ENCODE data around the gene P2RY8. TPM values are rescaled to one million over a fixed set of nuclear protein-coding genes. Genes with fewer than 3 reads are reported as not detected.
A peak's percentile ranks its signal among the peaks of the same experiment; 100 is the strongest.
"Not testable (repeated sequence)": the region's sequence is repeated elsewhere in the genome, so short reads cannot be mapped to it uniquely, and the experiment has no call there.

Gene P2RY8
- total RNA-seq, 1 donor from 2014 or later, result 20.4 TPM

- no peaks in the 10 kb centered on the region for H3K36me3 Mint-ChIP-seq (ENCODE audit: low read depth)
- H3K4me3 Mint-ChIP-seq, result no peak overlapping the region
- intact Hi-C loops (cut with micrococcal nuclease), result no loop called here
- H3K27ac Mint-ChIP-seq, result no peak overlapping the region
- no peak for DNase-seq (ENCODE audit: low spot score)
- H3K27me3 Mint-ChIP-seq (ENCODE audit: insufficient read depth), result peaks cover 11% of the 10 kb centered on the region
- H3K9me3 Mint-ChIP-seq, result no peaks in the 10 kb centered on the region
- H3K4me1 Mint-ChIP-seq (ENCODE audit: low read depth), result peaks cover 11% of the 10 kb centered on the region
These were observed 24.2 kb upstream of the P2RY8 start for GRCh38 chrX:1561164-1561563.

- no peak for DNase-seq (ENCODE audit: low spot score)
- Mint-ChIP-seq H3K27me3 (ENCODE audit: insufficient read depth) (peaks cover 8% of the 10 kb centered on the region), H3K4me3 (no peak overlapping the region), H3K36me3 (ENCODE audit: low read depth) (peaks cover 2% of the 10 kb centered on the region), H3K9me3 (peaks cover 14% of the 10 kb centered on the region), H3K4me1 (ENCODE audit: low read depth) (peaks cover 26% of the 10 kb centered on the region), H3K27ac (no peak overlapping the region)
- intact Hi-C loops (cut with micrococcal nuclease), result no loop called here
These were observed 21.9 kb upstream of the P2RY8 start for GRCh38 chrX:1558761-1559468.

- intact Hi-C loops (cut with micrococcal nuclease); H3K4me3 Mint-ChIP-seq; H3K27ac Mint-ChIP-seq; H3K36me3 Mint-ChIP-seq (ENCODE audit: low read depth); DNase-seq (ENCODE audit: low spot score); H3K27me3 Mint-ChIP-seq (ENCODE audit: insufficient read depth): not testable (repeated sequence)
- peaks cover 28% of the 10 kb centered on the region for H3K4me1 Mint-ChIP-seq (ENCODE audit: low read depth)
- peaks cover 18% of the 10 kb centered on the region for H3K9me3 Mint-ChIP-seq
These were observed 20.5 kb upstream of the P2RY8 start for GRCh38 chrX:1557442-1557841.

- intact Hi-C loops (cut with micrococcal nuclease), result no loop called here
- Mint-ChIP-seq H3K9me3 (peaks cover 27% of the 10 kb centered on the region), H3K36me3 (ENCODE audit: low read depth) (peaks cover 6% of the 10 kb centered on the region), H3K27ac (peak overlapping the region; percentile 61), H3K4me3 (no peak overlapping the region), H3K27me3 (ENCODE audit: insufficient read depth) (peaks cover 2% of the 10 kb centered on the region), H3K4me1 (ENCODE audit: low read depth) (peaks cover 31% of the 10 kb centered on the region)
- DNase-seq (ENCODE audit: low spot score), result no peak
These were observed 18.4 kb upstream of the P2RY8 start for GRCh38 chrX:1555370-1555769.

DNA sequence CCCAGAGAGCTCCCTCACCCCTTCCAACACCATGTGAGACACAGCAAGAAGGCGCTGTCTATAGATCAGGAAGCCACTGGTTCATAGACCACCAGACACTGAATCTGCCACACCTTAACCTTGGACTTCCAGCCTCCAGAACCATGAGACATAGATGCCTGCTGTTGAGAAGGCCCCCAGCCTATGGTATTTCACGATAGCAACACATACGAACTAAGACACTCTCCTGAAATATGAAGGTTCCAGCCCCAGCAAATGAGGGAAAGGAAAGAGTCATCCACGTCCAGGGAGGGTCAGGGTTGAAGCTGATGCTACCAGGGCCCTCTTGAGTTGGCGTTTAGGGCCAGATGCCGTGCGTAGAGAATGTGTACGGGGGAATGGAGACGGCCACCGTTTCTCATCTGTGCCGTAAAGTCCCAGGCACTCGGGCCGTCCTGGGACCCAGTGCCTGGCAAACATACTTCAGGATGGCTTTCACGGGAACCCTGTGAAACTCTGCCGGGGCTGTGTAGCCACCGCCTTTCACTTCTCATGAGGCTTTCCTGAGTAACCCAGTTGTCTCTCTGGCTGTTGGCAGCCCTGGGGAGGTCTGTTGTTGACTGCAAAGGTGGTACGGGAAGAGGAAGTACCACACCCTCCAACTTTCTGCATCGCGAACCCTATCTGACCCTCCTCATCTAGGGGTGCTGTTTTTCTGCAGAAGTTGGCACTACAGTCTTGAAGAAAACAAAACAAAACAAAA lies 17.7 kb upstream of the P2RY8 start:
- peaks cover 27% of the 10 kb centered on the region for H3K9me3 Mint-ChIP-seq
- peak overlapping the region; percentile 37 for H3K4me3 Mint-ChIP-seq
- peaks cover 6% of the 10 kb centered on the region for H3K36me3 Mint-ChIP-seq (ENCODE audit: low read depth)
- H3K4me1 Mint-ChIP-seq (ENCODE audit: low read depth), result peaks cover 31% of the 10 kb centered on the region
- peak; percentile 42 for DNase-seq (ENCODE audit: low spot score)
- peaks cover 2% of the 10 kb centered on the region for H3K27me3 Mint-ChIP-seq (ENCODE audit: insufficient read depth)
- peak overlapping the region; percentile 61 for H3K27ac Mint-ChIP-seq
- intact Hi-C loops (cut with micrococcal nuclease), result no loop called here

DNA sequence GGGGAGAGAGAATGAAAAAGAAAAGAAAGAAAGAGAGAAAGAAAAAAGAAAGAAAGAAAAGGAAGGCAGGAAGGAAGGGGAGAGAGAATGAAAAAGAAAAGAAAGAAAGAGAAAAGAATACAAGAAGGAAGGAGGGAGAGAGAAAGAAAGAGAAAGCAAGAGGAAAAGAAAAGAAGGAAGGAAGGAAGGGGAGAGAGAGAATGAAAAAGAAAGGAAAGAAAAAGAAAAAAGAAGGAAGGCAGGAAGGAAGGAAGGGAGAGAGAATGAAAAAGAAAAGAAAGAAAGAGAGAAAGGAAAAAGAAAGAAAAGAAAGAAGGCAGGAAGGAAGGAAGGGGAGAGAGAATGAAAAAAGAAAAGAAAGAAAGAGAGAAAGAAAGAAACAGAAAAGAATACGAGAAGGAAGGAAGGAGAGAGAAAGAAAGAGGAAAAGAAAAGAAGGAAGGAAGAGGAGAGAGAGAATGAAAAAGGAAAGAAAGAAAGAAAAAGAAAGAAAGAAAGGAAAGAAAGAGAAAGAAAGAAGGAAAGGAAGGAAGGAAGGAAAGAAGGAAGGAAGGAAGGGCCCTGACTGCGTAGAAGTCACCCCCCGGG lies 15.1 kb upstream of the P2RY8 start:
- intact Hi-C loops (cut with micrococcal nuclease), result no loop called here
- no peak overlapping the region for H3K4me3 Mint-ChIP-seq
- H3K4me1 Mint-ChIP-seq (ENCODE audit: low read depth), result peaks cover 31% of the 10 kb centered on the region
- H3K27me3 Mint-ChIP-seq (ENCODE audit: insufficient read depth), result peaks cover 2% of the 10 kb centered on the region
- DNase-seq (ENCODE audit: low spot score), result no peak
- peak overlapping the region; percentile 47 for H3K27ac Mint-ChIP-seq
- peaks cover 33% of the 10 kb centered on the region for H3K9me3 Mint-ChIP-seq
- peaks cover 6% of the 10 kb centered on the region for H3K36me3 Mint-ChIP-seq (ENCODE audit: low read depth)

DNA sequence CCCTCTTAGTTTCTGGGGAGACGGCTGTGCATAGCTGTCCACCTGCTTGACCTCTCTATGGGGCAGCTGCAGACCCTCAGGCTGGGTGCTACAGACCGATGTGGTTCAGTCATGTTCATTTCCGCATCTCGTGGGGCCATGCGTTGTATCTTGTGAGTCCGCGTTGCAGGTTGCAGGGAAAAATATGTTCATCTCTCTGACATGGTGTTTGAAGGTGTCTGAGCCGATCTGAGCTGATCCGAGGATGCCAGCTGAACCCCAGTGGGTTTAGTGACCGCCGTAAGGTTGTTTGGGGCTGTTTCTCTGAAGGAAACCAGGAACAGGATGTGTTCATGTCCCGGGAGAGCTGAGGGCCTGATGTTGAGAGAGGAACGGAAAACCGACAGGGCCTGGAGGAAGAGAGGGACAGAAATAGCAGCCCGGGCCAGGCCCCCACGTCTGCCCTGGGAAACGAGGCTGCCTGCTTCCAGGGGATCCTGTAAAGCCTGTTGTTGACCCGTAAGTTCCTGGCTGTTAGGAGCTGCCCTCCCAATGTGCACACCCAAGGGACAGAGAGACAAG lies 9.8 kb upstream of the P2RY8 start:
- H3K4me1 Mint-ChIP-seq (ENCODE audit: low read depth), result peaks cover 13% of the 10 kb centered on the region
- H3K9me3 Mint-ChIP-seq, result peaks cover 17% of the 10 kb centered on the region
- H3K4me3 Mint-ChIP-seq, result no peak overlapping the region
- peaks cover 8% of the 10 kb centered on the region for H3K36me3 Mint-ChIP-seq (ENCODE audit: low read depth)
- intact Hi-C loops (cut with micrococcal nuclease), result no loop called here
- DNase-seq (ENCODE audit: low spot score), result no peak
- H3K27me3 Mint-ChIP-seq (ENCODE audit: insufficient read depth), result peaks cover 2% of the 10 kb centered on the region
- H3K27ac Mint-ChIP-seq, result no peak overlapping the region

GRCh38 chrX:1545776-1546408 lies 8.9 kb upstream of the P2RY8 start:
- Mint-ChIP-seq H3K36me3 (ENCODE audit: low read depth) (peaks cover 8% of the 10 kb centered on the region), H3K9me3 (peaks cover 15% of the 10 kb centered on the region)

DNA sequence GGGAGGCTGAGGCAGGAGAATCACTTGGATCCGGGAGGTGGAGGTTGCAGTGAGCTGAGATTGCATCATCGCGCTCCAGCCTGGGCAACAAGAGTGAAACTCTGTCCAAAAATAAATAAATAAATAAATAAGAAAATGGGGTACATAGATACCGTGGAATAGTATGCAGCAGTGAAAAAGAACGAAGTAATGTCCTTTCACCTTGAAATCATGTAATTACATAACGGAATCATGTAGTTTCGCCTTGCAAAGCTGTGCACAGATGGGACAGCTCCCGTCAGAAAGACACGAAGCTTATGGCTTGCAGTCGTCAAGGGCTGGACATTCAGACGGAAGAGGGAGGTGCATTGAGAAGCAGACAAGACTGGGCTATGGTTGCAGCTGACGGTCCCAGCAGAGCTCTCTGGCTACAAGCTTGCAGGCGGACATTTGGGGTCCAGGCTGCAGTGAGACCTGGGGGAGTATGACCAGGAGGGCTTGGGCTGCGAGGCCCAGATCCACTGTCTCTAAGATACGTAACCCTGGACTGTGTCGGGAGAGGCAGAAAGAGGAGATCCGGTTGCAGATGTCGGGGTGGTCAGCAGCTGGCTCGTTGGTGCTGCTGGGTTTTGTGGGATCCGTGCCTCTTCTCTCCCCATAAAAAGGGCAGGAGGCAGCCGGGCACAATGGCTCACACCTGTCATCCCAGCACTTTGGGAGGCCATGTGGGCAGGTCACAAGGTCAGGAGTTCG lies 6.2 kb upstream of the P2RY8 start:
- H3K27ac Mint-ChIP-seq, result no peak overlapping the region

More at GRCh38 chrX:1545776-1546408, 8.9 kb upstream of the P2RY8 start:
- Mint-ChIP-seq H3K4me1 (ENCODE audit: low read depth) (peaks cover 5% of the 10 kb centered on the region), H3K4me3 (no peak overlapping the region), H3K27me3 (ENCODE audit: insufficient read depth) (no peaks in the 10 kb centered on the region), H3K27ac (peak overlapping the region; percentile 2)
- DNase-seq (ENCODE audit: low spot score), result no peak
- intact Hi-C loops (cut with micrococcal nuclease), result no loop called here

DNA sequence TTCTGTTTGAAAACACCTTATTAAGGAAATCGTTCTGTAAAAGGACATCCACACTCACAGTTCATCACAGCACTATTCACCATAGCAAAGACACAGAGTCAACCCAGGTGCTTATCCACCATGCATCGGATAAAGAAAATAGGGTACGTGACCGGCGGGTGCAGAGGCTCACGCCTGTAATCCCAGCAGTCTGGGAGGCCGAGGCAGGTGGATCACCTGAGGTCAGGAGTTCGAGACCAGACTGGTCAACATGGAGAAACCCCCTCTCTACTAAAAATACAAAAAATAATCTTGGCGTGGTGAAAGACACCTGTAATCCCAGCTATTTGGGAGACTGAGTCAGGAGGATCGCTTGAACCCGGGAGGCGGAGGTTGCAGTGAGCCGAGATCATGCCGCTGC lies 2.2 kb upstream of the P2RY8 start:
- intact Hi-C loops (cut with micrococcal nuclease), result loop anchor here (5.0 kb wide), 1 partner anchor 1173 kb away; no protein-coding TSS in a partner anchor
- H3K9me3 Mint-ChIP-seq; DNase-seq (ENCODE audit: low spot score); H3K27me3 Mint-ChIP-seq (ENCODE audit: insufficient read depth); H3K27ac Mint-ChIP-seq; H3K4me3 Mint-ChIP-seq; H3K36me3 Mint-ChIP-seq (ENCODE audit: low read depth): not testable (repeated sequence)
- peaks cover 16% of the 10 kb centered on the region for H3K4me1 Mint-ChIP-seq (ENCODE audit: low read depth)

More for the DNA sequence above, 6.2 kb upstream of the P2RY8 start:
- no peak for DNase-seq (ENCODE audit: low spot score)
- H3K36me3 Mint-ChIP-seq (ENCODE audit: low read depth), result peaks cover 8% of the 10 kb centered on the region
- intact Hi-C loops (cut with micrococcal nuclease), result no loop called here
- H3K9me3 Mint-ChIP-seq, result peaks cover 9% of the 10 kb centered on the region
- H3K4me1 Mint-ChIP-seq (ENCODE audit: low read depth), result peaks cover 5% of the 10 kb centered on the region
- no peaks in the 10 kb centered on the region for H3K27me3 Mint-ChIP-seq (ENCODE audit: insufficient read depth)
- H3K4me3 Mint-ChIP-seq, result no peak overlapping the region

GRCh38 chrX:1537716-1538090 lies 718 bp upstream of the P2RY8 start:
- intact Hi-C loops (cut with micrococcal nuclease), result loop anchor here (1.0 to 5.0 kb wide), 9 partner anchors 15 to 1175 kb away; partner anchors contain the start of genes AKAP17A and SLC25A6
- H3K9me3 Mint-ChIP-seq; H3K27me3 Mint-ChIP-seq (ENCODE audit: insufficient read depth); DNase-seq (ENCODE audit: low spot score); H3K36me3 Mint-ChIP-seq (ENCODE audit: low read depth): not testable (repeated sequence)
- Mint-ChIP-seq H3K27ac (peak overlapping the region; percentile 99), H3K4me1 (ENCODE audit: low read depth) (peaks cover 16% of the 10 kb centered on the region), H3K4me3 (peak overlapping the region; percentile 89)

DNA sequence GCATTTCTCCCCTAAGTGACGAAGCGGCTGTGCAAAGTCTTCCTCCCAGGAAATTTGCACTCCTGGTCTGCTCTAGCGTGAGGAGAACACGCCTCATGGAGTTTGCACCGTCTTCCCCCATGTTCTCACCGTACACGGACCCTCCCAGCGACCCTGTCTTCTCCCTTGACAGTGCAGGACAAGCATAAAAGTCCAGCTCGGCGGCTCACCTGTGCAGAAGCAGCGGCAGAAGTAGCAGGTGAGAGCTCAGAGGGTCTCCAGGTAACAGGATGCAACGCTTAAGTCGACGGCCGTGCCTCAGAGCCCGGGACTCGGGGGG lies 314 bp downstream of the P2RY8 start:
- Mint-ChIP-seq H3K36me3 (ENCODE audit: low read depth) (peaks cover 8% of the 10 kb centered on the region), H3K4me1 (ENCODE audit: low read depth) (peaks cover 16% of the 10 kb centered on the region), H3K27ac (peak overlapping the region; percentile 99), H3K4me3 (peak overlapping the region; percentile 89), H3K27me3 (ENCODE audit: insufficient read depth) (no peaks in the 10 kb centered on the region), H3K9me3 (no peaks in the 10 kb centered on the region)
- intact Hi-C loops (cut with micrococcal nuclease), result loop anchor here (1.0 to 5.0 kb wide), 14 partner anchors 8 to 1176 kb away; partner anchors contain the start of genes AKAP17A and SLC25A6
- no peak for DNase-seq (ENCODE audit: low spot score)

Data from activated T-helper 1 cell treated with anti-CD3 and anti-CD28 coated beads, Interleukin-12 subunit alpha, Interleukin-12 subunit beta, Interleukin-2, Interleukin-4 antibody, amounts not matched to agents 30 ng/mL and 10 ng/mL and 1 ng/mL, durations not matched to agents 14 hours and 24 hours and 36 hours (primary cell).